LNCaP clone FGC (cell line): ENCODE results near the gene LYST.

ENCODE experiments used
- DNase-seq: peaks from one replicate; pipeline ENCODE4 v3.0.0-alpha.2; 2011; ENCODE audit warnings: low read depth
- H3K4me3 ChIP-seq: 2 replicates; pipeline ENCODE4 v1.5.1; 2011; ENCODE audit warnings: mild to moderate bottlenecking, low read depth, low read length, control low read depth
- TF ChIP-seq, protein P1 (sequence below): IDR thresholded peaks from 2 replicates; pipeline ENCODE4 v1.5.1; 2012; ENCODE audit warnings: mild to moderate bottlenecking; ENCODE audit not compliant: control insufficient read depth, insufficient read depth; ENCODE audit errors: extremely low read depth

Gene LYST

GRCh38 chr1:235818632-235819136 is 48.0 kb downstream of the LYST start:
- no peak overlapping the region for H3K4me3 ChIP-seq
- peak; percentile 89 for DNase-seq
- TF ChIP-seq, protein P1, sequence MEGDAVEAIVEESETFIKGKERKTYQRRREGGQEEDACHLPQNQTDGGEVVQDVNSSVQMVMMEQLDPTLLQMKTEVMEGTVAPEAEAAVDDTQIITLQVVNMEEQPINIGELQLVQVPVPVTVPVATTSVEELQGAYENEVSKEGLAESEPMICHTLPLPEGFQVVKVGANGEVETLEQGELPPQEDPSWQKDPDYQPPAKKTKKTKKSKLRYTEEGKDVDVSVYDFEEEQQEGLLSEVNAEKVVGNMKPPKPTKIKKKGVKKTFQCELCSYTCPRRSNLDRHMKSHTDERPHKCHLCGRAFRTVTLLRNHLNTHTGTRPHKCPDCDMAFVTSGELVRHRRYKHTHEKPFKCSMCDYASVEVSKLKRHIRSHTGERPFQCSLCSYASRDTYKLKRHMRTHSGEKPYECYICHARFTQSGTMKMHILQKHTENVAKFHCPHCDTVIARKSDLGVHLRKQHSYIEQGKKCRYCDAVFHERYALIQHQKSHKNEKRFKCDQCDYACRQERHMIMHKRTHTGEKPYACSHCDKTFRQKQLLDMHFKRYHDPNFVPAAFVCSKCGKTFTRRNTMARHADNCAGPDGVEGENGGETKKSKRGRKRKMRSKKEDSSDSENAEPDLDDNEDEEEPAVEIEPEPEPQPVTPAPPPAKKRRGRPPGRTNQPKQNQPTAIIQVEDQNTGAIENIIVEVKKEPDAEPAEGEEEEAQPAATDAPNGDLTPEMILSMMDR = no peak

DNA sequence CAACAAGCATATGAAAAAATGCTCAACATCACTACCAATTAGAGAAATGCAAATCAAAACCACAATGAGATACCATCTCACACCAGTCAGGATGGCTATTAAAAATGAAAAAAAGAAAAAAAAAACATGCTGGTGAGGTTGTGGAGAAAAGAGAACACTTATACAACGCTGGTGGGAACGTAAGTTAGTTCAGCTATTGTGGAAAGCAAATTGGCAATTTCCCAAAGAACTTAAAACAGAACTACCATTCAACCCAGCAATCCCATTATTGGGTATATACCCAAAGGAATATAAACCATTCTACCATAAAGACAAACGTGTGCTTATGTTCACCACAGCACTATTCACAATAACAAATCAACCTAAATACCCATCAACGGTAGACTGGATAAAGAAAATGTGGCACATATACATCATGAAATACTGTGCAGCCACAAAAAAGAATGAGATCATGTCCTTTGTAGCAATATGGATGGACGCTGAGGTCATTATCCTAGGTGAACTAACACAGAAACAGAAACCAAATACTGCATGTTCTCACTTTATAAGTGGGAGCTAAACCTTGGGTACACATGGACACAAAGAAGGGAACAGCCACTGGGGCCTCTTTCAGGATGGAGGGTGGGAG is 49.5 kb downstream of the LYST start:
- no peak overlapping the region for H3K4me3 ChIP-seq
- no peak for DNase-seq
- TF ChIP-seq, protein P1 = no peak

- no peak for DNase-seq
- H3K4me3 ChIP-seq = no peak overlapping the region
- TF ChIP-seq, protein P1 = no peak
Measured at GRCh38 chr1:235809688-235810397, 56.9 kb downstream of the LYST start.

DNA sequence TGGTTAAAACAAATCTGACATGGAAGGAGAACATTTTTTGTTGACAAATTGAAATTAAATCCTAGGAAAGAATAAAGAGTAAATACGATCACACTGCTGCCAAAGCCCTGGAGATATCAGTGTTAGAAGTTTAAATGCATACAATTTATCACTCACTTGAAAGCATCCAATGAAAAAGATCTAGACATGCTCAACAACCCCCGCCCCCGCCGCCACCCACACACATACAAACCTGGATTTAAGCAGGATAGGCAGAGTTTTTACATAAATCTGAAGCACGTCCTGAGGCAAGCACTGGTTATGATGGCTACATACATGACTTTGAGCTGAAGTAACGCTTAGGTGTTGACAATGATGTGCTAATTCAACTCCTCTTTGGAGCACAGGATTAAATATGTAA is 58.5 kb downstream of the LYST start:
- no peak for DNase-seq
- no peak overlapping the region for H3K4me3 ChIP-seq
- TF ChIP-seq, protein P1 = no peak

DNA sequence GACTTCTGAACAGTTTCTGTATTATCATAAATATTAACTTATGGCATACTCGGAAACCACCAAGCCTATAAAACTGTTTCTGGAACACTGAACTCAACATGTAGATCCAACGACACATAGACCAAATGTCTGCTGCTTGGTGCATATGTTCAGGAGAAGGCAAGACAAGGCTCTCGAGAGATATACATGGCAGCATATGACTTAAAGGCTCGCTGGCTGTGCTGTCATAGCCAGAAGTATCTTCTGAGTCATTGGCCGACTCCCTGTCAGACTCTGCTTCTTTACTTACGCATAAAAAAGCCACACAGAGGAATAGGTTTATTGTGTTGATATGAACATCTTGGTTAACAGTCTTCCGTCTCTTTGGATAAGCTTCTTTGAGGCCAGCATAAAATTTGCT is 60.6 kb downstream of the LYST start:
- no peak for DNase-seq
- no peak overlapping the region for H3K4me3 ChIP-seq
- TF ChIP-seq, protein P1 = no peak

DNA sequence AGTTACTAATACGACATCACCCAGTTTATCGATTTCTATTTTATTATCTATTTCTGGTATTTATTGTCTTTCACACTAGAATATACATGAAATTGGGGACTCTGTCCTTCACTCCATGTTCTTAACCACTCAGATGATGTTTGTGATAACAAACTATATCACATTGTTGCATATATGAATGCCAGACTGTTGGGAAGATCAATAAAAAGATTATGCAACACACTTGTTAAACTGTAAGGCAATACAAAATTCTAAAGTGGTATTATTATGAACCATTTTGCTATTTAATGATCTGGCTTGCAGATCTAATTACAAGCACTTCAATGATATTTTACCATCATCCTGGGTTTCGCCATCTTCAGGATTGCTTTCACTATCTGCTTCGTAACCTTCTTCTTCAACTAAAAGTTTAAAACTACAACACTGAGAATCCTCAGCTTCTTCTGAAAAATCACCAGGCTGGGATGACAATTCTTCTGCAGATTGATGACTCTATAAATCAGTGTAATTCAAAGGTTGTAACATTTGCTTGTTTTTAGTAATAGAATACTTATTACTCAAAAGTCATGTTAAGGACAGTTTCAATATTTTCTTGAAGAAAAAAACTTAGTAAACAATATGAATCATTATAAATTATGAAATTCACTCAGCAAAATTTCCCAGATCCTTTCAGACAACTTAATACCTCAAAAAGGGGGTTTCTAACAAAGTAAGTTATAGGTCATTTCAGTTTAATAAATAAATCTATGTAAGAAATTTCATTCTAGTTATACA is 63.9 kb downstream of the LYST start:
- no peak for DNase-seq
- TF ChIP-seq, protein P1 = no peak

More for the DNA sequence above, 63.9 kb downstream of the LYST start:
- H3K4me3 ChIP-seq = no peak overlapping the region
